H9 (cell line): ENCODE data around the gene MYRIP. TPM values are rescaled to one million over a fixed set of nuclear protein-coding genes. Genes with fewer than 3 reads are reported as not detected.

Experiments
- DNase-seq: peaks from one replicate; pipeline ENCODE4 v3.0.0-alpha.2; 2017
- H2AFZ ChIP-seq: one replicate; pipeline ENCODE4 v1.6.1; 2013; ENCODE audit warnings: mild to moderate bottlenecking, low read length, control low read depth, moderate library complexity
- H2AK5ac ChIP-seq: 2 replicates; pipeline ENCODE4 v1.6.1; 2013; ENCODE audit warnings: low read length, control low read depth, mixed read lengths; ENCODE audit not compliant: insufficient read length
- H2BK120ac ChIP-seq: one replicate; pipeline ENCODE4 v1.6.1; 2013; ENCODE audit warnings: low read depth, mild to moderate bottlenecking, low read length, control low read depth, inconsistent platforms; ENCODE audit not compliant: poor library complexity, severe bottlenecking
- H2BK12ac ChIP-seq: 2 replicates; pipeline ENCODE4 v1.6.1; 2013; ENCODE audit warnings: low read length, control low read depth, mixed read lengths, low read depth; ENCODE audit not compliant: insufficient read length
- H2BK15ac ChIP-seq: 2 replicates; pipeline ENCODE4 v1.6.1; 2013; ENCODE audit warnings: low read depth, low read length, control low read depth
- H2BK20ac ChIP-seq: one replicate; pipeline ENCODE4 v1.6.1; 2013; ENCODE audit warnings: low read depth, mild to moderate bottlenecking, low read length, control low read depth, inconsistent platforms; ENCODE audit not compliant: poor library complexity, severe bottlenecking
- H2BK5ac ChIP-seq: 2 replicates; pipeline ENCODE4 v1.6.1; 2013; ENCODE audit warnings: low read length, control low read depth, mixed read lengths; ENCODE audit not compliant: insufficient read length
- H3K14ac ChIP-seq: 2 replicates; pipeline ENCODE4 v1.6.1; 2013; ENCODE audit warnings: low read length, control low read depth; ENCODE audit not compliant: insufficient read depth
- H3K18ac ChIP-seq: 2 replicates; pipeline ENCODE4 v1.6.1; 2013; ENCODE audit warnings: low read depth, mild to moderate bottlenecking, mixed read lengths, low read length, control low read depth; ENCODE audit not compliant: insufficient read length
- H3K23ac ChIP-seq: 2 replicates; pipeline ENCODE4 v1.6.1; 2013; ENCODE audit warnings: low read length, control low read depth, mixed read lengths, low read depth; ENCODE audit not compliant: insufficient read length
- H3K23me2 ChIP-seq: 2 replicates; pipeline ENCODE4 v1.6.1; 2013; ENCODE audit warnings: low read depth, mild to moderate bottlenecking, mixed read lengths, low read length, control low read depth; ENCODE audit not compliant: insufficient read length, poor library complexity, severe bottlenecking
- H3K27ac ChIP-seq: 2 replicates; pipeline ENCODE4 v1.5.1; 2013; ENCODE audit warnings: low read length, control low read depth, mixed read lengths, low read depth; ENCODE audit not compliant: insufficient read length
- H3K27me3 ChIP-seq: 2 replicates; pipeline ENCODE4 v1.6.1; 2013; ENCODE audit warnings: low read length, control low read depth, inconsistent platforms; ENCODE audit not compliant: insufficient read depth
- H3K4ac ChIP-seq: 2 replicates; pipeline ENCODE4 v1.6.1; 2013; ENCODE audit warnings: low read depth, mild to moderate bottlenecking, control low read depth, inconsistent platforms, low read length, moderate library complexity
- H3K4me1 ChIP-seq: 2 replicates; pipeline ENCODE4 v1.6.1; 2013; ENCODE audit warnings: low read length, control low read depth, inconsistent platforms; ENCODE audit not compliant: insufficient read depth
- H3K4me2 ChIP-seq: 2 replicates; pipeline ENCODE4 v1.6.1; 2013; ENCODE audit warnings: low read length, control low read depth, mixed read lengths; ENCODE audit not compliant: insufficient read length, insufficient read depth
- H3K56ac ChIP-seq: 2 replicates; pipeline ENCODE4 v1.6.1; 2013; ENCODE audit warnings: low read depth, mild to moderate bottlenecking, mixed read lengths, low read length, control low read depth; ENCODE audit not compliant: insufficient read length
- H3K79me1 ChIP-seq: 2 replicates; pipeline ENCODE4 v1.6.1; 2013; ENCODE audit warnings: low read depth, mild to moderate bottlenecking, moderate library complexity, low read length, control low read depth, inconsistent platforms; ENCODE audit not compliant: insufficient read depth, poor library complexity, severe bottlenecking
- H3K79me2 ChIP-seq: 2 replicates; pipeline ENCODE4 v1.6.1; 2013; ENCODE audit warnings: low read length, control low read depth, inconsistent platforms; ENCODE audit not compliant: insufficient read depth
- H3K9ac ChIP-seq: 2 replicates; pipeline ENCODE4 v1.6.1; 2013; ENCODE audit warnings: low read length, control low read depth, mixed read lengths; ENCODE audit not compliant: insufficient read length; ENCODE audit errors: extremely low read depth
- H3K9me3 ChIP-seq: one replicate; pipeline ENCODE4 v1.6.1; 2013; ENCODE audit warnings: low read depth, low read length, inconsistent platforms; ENCODE audit not compliant: control insufficient read depth
- H3T11ph ChIP-seq: one replicate; pipeline ENCODE4 v1.6.1; 2013; ENCODE audit warnings: mild to moderate bottlenecking, low read length, control low read depth, inconsistent platforms
- H4K20me1 ChIP-seq: one replicate; pipeline ENCODE4 v1.6.1; 2013; ENCODE audit not compliant: control insufficient read depth, insufficient read length, insufficient read depth
- H4K5ac ChIP-seq: 2 replicates; pipeline ENCODE4 v1.6.1; 2013; ENCODE audit warnings: low read depth, mild to moderate bottlenecking, mixed read lengths, low read length, control low read depth; ENCODE audit not compliant: insufficient read length
- H4K8ac ChIP-seq: replicated peaks from 2 replicates; pipeline ENCODE4 v1.6.1; 2013; ENCODE audit warnings: low read length, control low read depth, mixed read lengths, low read depth; ENCODE audit not compliant: insufficient read length
- H4K91ac ChIP-seq: 2 replicates; pipeline ENCODE4 v1.6.1; 2013; ENCODE audit warnings: low read depth, mild to moderate bottlenecking, moderate library complexity, mixed read lengths, low read length, control low read depth; ENCODE audit not compliant: insufficient read length
- H3K27ac Mint-ChIP-seq, 3 experiments: 2 replicates in 2 of 3; 3 replicates in 1 of 3; pipeline ENCODE4 v1.8.0; 2020 to 2021; ENCODE audit warnings: mixed read lengths in 3 of 3, mild to moderate bottlenecking in 1 of 3, moderate library complexity in 1 of 3
- H3K27me3 Mint-ChIP-seq: 2 replicates; pipeline ENCODE4 v1.8.0; 2021; ENCODE audit warnings: low read depth, mild to moderate bottlenecking, moderate library complexity, mixed read lengths
- H3K36me3 Mint-ChIP-seq, 3 experiments: 2 replicates in 2 of 3; 3 replicates in 1 of 3; pipeline ENCODE4 v1.8.0; 2020 to 2021; ENCODE audit warnings: low read depth in 3 of 3, mixed read lengths in 3 of 3; ENCODE audit not compliant: insufficient read depth in 1 of 3
- H3K4me1 Mint-ChIP-seq, 2 experiments: 2 replicates each; pipeline ENCODE4 v1.8.0; 2020; ENCODE audit warnings: mixed read lengths in 2 of 2
- H3K4me3 Mint-ChIP-seq, 2 experiments: 2 replicates in 1 of 2; 3 replicates in 1 of 2; pipeline ENCODE4 v1.8.0; 2020 to 2021; ENCODE audit warnings: mild to moderate bottlenecking in 2 of 2, mixed read lengths in 2 of 2, moderate library complexity in 1 of 2
- H3K9me3 Mint-ChIP-seq, 2 experiments: 2 replicates in 1 of 2; 3 replicates in 1 of 2; pipeline ENCODE4 v1.8.0; 2020; ENCODE audit warnings: mild to moderate bottlenecking in 2 of 2, mixed read lengths in 2 of 2, moderate library complexity in 1 of 2
- CTCF ChIP-seq: fragments of 200-600 bp; sonication (generic); conservative IDR thresholded peaks from 3 replicates; pipeline ENCODE4 v1.8.0; 2021; ENCODE audit warnings: antibody characterized with exemption, mild to moderate bottlenecking
- WGBS: extraction: QIAGEN DNeasy Blood & Tissue Kit; methylation state at CpG from one replicate; pipeline ENCODE4 v1.1.7; 2013; ENCODE audit warnings: missing lambda C conversion rate, low lambda C conversion rate, mixed read lengths; ENCODE audit not compliant: insufficient read length; ENCODE audit errors: extremely low coverage; 5-methylcytosine and 5-hydroxymethylcytosine counted together
- total RNA-seq: library from RNA; stranded (reverse); gene quantifications from 2 replicates; pipeline ENCODE4 v1.2.1, GENCODE V29; 2021

Gene MYRIP
- total RNA-seq, 1 experiment from 2014 or later, result 1.8 TPM

GRCh38 chr3:40211579-40211978 lies 402.2 kb downstream of the MYRIP start:
- H3K27me3 ChIP-seq, result no peaks in the 10 kb centered on the region
- no peak overlapping the region for H3K4me3 Mint-ChIP-seq

More at GRCh38 chr3:40211579-40211978, 402.2 kb downstream of the MYRIP start:
- Histone ChIP-seq H4K91ac (no peak overlapping the region), H3K18ac (no peak overlapping the region), H3K79me1 (no peaks in the 10 kb centered on the region), H2BK5ac (no peak overlapping the region), H3K9ac (no peak overlapping the region), H4K8ac (no peak overlapping the region), H3K9me3 (no peaks in the 10 kb centered on the region), H2AK5ac (no peak overlapping the region), H3K23me2 (no peaks in the 10 kb centered on the region), H2BK15ac (no peak overlapping the region), H3K27ac (no peak overlapping the region), H3T11ph (no peak overlapping the region), H2BK12ac (no peak overlapping the region), H4K20me1 (no peaks in the 10 kb centered on the region), H3K23ac (no peak overlapping the region), H3K4me1 (no peaks in the 10 kb centered on the region), H4K5ac (no peak overlapping the region), H3K4ac (no peak overlapping the region), H3K4me2 (no peak overlapping the region), H3K56ac (no peak overlapping the region), H2BK20ac (no peak overlapping the region), H2BK120ac (no peak overlapping the region), H3K14ac (no peak overlapping the region), H2AFZ (no peak overlapping the region), H3K79me2 (no peaks in the 10 kb centered on the region)
- WGBS, result no CpG with 5 or more reads among the region's 4 CpGs
- Mint-ChIP-seq H3K27me3 (no peaks in the 10 kb centered on the region), H3K9me3 (no peaks in the 10 kb centered on the region; a peak in 1 of 5 replicates), H3K4me1 (no peaks in the 10 kb centered on the region), H3K27ac (0 out of 7 replicates have a peak overlapping the region, but pooled peaks of 1 of the 3 experiments have one; percentile 56), H3K36me3 (no peaks in the 10 kb centered on the region)
- TF ChIP-seq CTCF, result no peak
- no peak for DNase-seq
